Gastrocnemius medialis (tissue), 4 donors: ENCODE data around the gene SLC16A10.

Source experiments
- CTCF ChIP-seq, 5 experiments: fragments of 450-650 bp in 3 of 5; fragments of 200-600 bp in 2 of 5; sonication (generic) in 2 of 5; IDR thresholded peaks in 4 of 5; conservative IDR thresholded peaks in 1 of 5; 1 replicate in 4 of 5; 2 replicates in 1 of 5; pipeline ENCODE4 v1.5.1; 2016 to 2019; ENCODE audit warnings: antibody characterized with exemption in 5 of 5, mild to moderate bottlenecking in 3 of 5, moderate library complexity in 3 of 5
- POLR2A ChIP-seq, 2 donors: fragments of 450-650 bp; IDR thresholded peaks; one replicate each; pipeline ENCODE4 v1.6.1; 2017; ENCODE audit warnings: antibody characterized with exemption in 2 of 2, mild to moderate bottlenecking in 2 of 2, moderate library complexity in 2 of 2

- TF ChIP-seq CTCF (IDR thresholded peaks at IDR 0.05 in 4 of 5, conservative IDR thresholded peaks at IDR 0.05 in 1 of 5): no peak
- no peak for TF ChIP-seq POLR2A (IDR thresholded peaks at IDR 0.05)
These were observed 150.5 kb downstream of the SLC16A10 start for GRCh38 chr6:111237852-111238251.
